B cell (primary cell): ENCODE measurements around the gene GABRD.

Source experiments
- CTCF ChIP-seq: fragments of 200-600 bp; IDR thresholded peaks from one replicate; pipeline ENCODE4 v1.8.0; 2022; ENCODE audit warnings: antibody characterized with exemption, mild to moderate bottlenecking
- EZH2 ChIP-seq: IDR thresholded peaks from 2 replicates; pipeline ENCODE4 v1.6.1; 2012; ENCODE audit warnings: borderline replicate concordance, low read depth, mild to moderate bottlenecking, moderate library complexity, low read length; ENCODE audit not compliant: insufficient read depth, poor library complexity, severe bottlenecking

GRCh38 chr1:2016123-2016522, 3.0 kb upstream of the GABRD start:
- TF ChIP-seq CTCF (no peak), EZH2 (no peak)
